B cell (primary cell): ENCODE data around the gene ZNF140. TPM values are rescaled to one million over a fixed set of nuclear protein-coding genes. Genes with fewer than 3 reads are reported as not detected.

Experiments used
- ATAC-seq: fragments of 200-7000 bp; cut with Tn5 transposase; one replicate; pipeline ENCODE4 v1.10.0; 2021; ENCODE audit warnings: low read depth, mild to moderate bottlenecking, moderate number of reproducible peaks, moderate library complexity
- CTCF ChIA-PET: fragments of 350-600 bp; sonication (Branson Sonifier 250); formaldehyde crosslinking; loops from one replicate; lab custom pipeline; 2021; ENCODE audit warnings: antibody characterized with exemption, inconsistent platforms; lab: Charles Lee
- POLR2A ChIA-PET: fragments of 350-600 bp; sonication (Branson Sonifier 250); formaldehyde crosslinking; loops from one replicate; lab custom pipeline; 2021; ENCODE audit warnings: antibody characterized with exemption; lab: Charles Lee
- DNase-seq: peaks from one replicate; pipeline ENCODE4 v3.0.0; 2013
- H2AFZ ChIP-seq: 2 replicates; pipeline ENCODE4 v1.6.1; 2012; ENCODE audit warnings: mild to moderate bottlenecking, low read depth, low read length; ENCODE audit not compliant: insufficient read depth, poor library complexity, severe bottlenecking
- H3K27ac ChIP-seq, 2 donors: 1 replicate in 1 of 2; 2 replicates in 1 of 2; pipeline ENCODE4 v1.5.1; 2012 to 2013; ENCODE audit warnings: low read length in 2 of 2, mild to moderate bottlenecking in 2 of 2, moderate library complexity in 1 of 2
- H3K27me3 ChIP-seq, 4 experiments: fragments of 200-600 bp in 1 of 4; sonication (generic) in 1 of 4; replicated peaks in 1 of 4; 1 replicate in 2 of 4; 2 replicates in 2 of 4; pipeline versions ENCODE4 v1.6.1 to v1.7.0; 2013 to 2016; ENCODE audit warnings: low read length in 3 of 4, mild to moderate bottlenecking in 2 of 4, mixed read lengths in 1 of 4, moderate library complexity in 1 of 4; ENCODE audit not compliant: insufficient read depth in 4 of 4, control insufficient read depth in 3 of 4; ENCODE audit errors: control extremely low read depth in 1 of 4
- H3K36me3 ChIP-seq, 2 experiments: replicated peaks in 1 of 2; 1 replicate in 1 of 2; 2 replicates in 1 of 2; pipeline versions ENCODE4 v1.6.1 to v1.7.1; 2013; ENCODE audit warnings: low read length in 1 of 2; ENCODE audit not compliant: insufficient read depth in 2 of 2, control insufficient read depth in 1 of 2; ENCODE audit errors: control extremely low read depth in 1 of 2, extremely low read depth in 1 of 2
- H3K4me1 ChIP-seq, 2 donors: fragments of 200-600 bp in 1 of 2; sonication (generic) in 1 of 2; 1 replicate in 1 of 2; 2 replicates in 1 of 2; pipeline versions ENCODE4 v1.5.1 to v1.6.1; 2013 to 2017; ENCODE audit warnings: low read length in 2 of 2; ENCODE audit not compliant: control insufficient read depth in 2 of 2, insufficient read depth in 2 of 2
- H3K4me2 ChIP-seq: replicated peaks from 2 replicates; pipeline ENCODE3; 2012; ENCODE audit warnings: mild to moderate bottlenecking, low read depth, low read length; ENCODE audit not compliant: poor library complexity, severe bottlenecking
- H3K4me3 ChIP-seq, 5 experiments: fragments of 200-600 bp in 1 of 5; sonication (generic) in 1 of 5; 1 replicate in 3 of 5; 2 replicates in 2 of 5; pipeline versions ENCODE4 v1.5.1 to v1.7.0; 2011 to 2016; ENCODE audit warnings: low read length in 4 of 5, mild to moderate bottlenecking in 4 of 5, low read depth in 2 of 5, control low read depth in 1 of 5, moderate library complexity in 1 of 5; ENCODE audit not compliant: insufficient read depth in 1 of 5; ENCODE audit errors: control extremely low read depth in 1 of 5, extremely low read depth in 1 of 5
- H3K79me2 ChIP-seq: fragments of 200-600 bp; sonication (generic); one replicate; pipeline ENCODE4 v1.6.0; 2016; ENCODE audit warnings: low read length; ENCODE audit not compliant: control insufficient read depth, insufficient read depth
- H3K9ac ChIP-seq: fragments of 200-600 bp; sonication (generic); 2 replicates; pipeline ENCODE4 v1.6.1; 2017; ENCODE audit warnings: mild to moderate bottlenecking, low read length, moderate library complexity
- H3K9me3 ChIP-seq, 3 donors: one replicate each; pipeline versions ENCODE4 v1.6.1 to v1.7.1; 2013; ENCODE audit warnings: low read length in 2 of 3; ENCODE audit not compliant: control insufficient read depth in 2 of 3, insufficient read depth in 1 of 3; ENCODE audit errors: control extremely low read depth in 1 of 3
- H4K20me1 ChIP-seq: 2 replicates; pipeline ENCODE4 v1.6.0; 2012; ENCODE audit warnings: mild to moderate bottlenecking, low read length; ENCODE audit not compliant: insufficient read depth, control insufficient read depth, poor library complexity, severe bottlenecking
- H3K27ac Mint-ChIP-seq: one replicate; pipeline ENCODE4 v1.8.0; 2021; ENCODE audit warnings: mixed read lengths
- H3K27me3 Mint-ChIP-seq: one replicate; pipeline ENCODE4 v1.8.0; 2021; ENCODE audit warnings: mixed read lengths
- H3K4me1 Mint-ChIP-seq: one replicate; pipeline ENCODE4 v1.8.0; 2021; ENCODE audit warnings: mixed read lengths
- H3K4me3 Mint-ChIP-seq: one replicate; pipeline ENCODE4 v1.8.0; 2021; ENCODE audit warnings: mixed read lengths
- H3K9me3 Mint-ChIP-seq: one replicate; pipeline ENCODE4 v1.8.0; 2022; ENCODE audit warnings: mixed read lengths; ENCODE audit not compliant: insufficient read depth
- EZH2 ChIP-seq: IDR thresholded peaks from 2 replicates; pipeline ENCODE4 v1.6.1; 2012; ENCODE audit warnings: borderline replicate concordance, low read depth, mild to moderate bottlenecking, moderate library complexity, low read length; ENCODE audit not compliant: insufficient read depth, poor library complexity, severe bottlenecking
- WGBS: methylation state at CpG from one replicate; pipeline ENCODE4 v1.1.5; 2013; ENCODE audit warnings: missing lambda C conversion rate; ENCODE audit not compliant: insufficient coverage; 5-methylcytosine and 5-hydroxymethylcytosine counted together
- intact Hi-C: fragments of 100-400 bp; cut with micrococcal nuclease; formaldehyde crosslinking; loops from one replicate; pipeline ENCODE4 v1.10.0; 2022
- polyA plus RNA-seq: library from polyadenylated mRNA; depleted of rRNA; stranded (reverse); fragments of >200 nt; gene quantifications from 2 replicates; pipeline ENCODE4 v1.2.3, GENCODE V29; 2012
- total RNA-seq, 2 donors: library from RNA; stranded (reverse); fragments of 120-200 nt in 1 of 2; gene quantifications; 1 replicate in 1 of 2; 2 replicates in 1 of 2; pipeline versions ENCODE4 v1.2.3 to v1.2.4, GENCODE V29; 2013 to 2022
- TF ChIP-seq, protein P1 (sequence below): fragments of 200-600 bp; IDR thresholded peaks from one replicate; pipeline ENCODE4 v1.8.0; 2022; ENCODE audit warnings: antibody characterized with exemption, mild to moderate bottlenecking

Gene ZNF140
- total and polyA plus RNA-seq, 2 donors (not counting 1 experiment from before 2014, with no cell fraction given): 11.3 to 26.8 TPM

DNA sequence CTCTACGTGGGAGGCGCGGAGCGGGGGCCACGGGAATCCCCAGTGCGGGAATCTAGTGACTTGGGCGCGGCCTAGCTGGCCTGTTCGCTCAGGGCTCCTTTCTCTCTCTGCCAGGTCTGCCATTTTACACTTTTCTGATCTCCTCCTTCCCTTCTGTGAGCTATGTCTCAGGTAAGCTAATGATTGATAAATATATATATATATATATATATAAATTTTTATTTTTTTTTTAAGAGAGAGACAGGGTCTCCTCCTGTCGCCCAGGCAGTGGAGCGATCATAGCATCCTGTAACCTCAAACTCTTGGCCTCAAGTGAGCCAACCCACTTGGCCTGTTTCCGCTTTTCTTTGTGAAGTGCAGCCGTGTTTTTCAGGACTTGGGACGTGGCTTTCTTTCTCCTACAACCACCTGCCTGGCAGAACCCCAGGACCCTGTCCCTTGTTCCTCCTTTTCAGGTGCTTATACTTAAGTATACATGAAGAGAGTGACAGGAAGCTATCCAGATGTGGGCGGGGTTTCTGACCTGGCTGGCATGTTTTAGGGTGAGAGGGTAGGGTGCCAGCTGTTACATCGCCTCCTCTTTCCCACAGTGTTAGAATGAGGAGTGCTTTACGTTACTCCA lies 547 bp downstream of the ZNF140 start:
- POLR2A ChIA-PET: interaction anchor here (0.6 to 0.8 kb wide), 4 partner anchors 23 to 250 kb away, joined by 3 to 5 read pairs (median 3); partner anchors contain the start of gene ZNF268
- peaks cover 27% of the 10 kb centered on the region for H3K9me3 Mint-ChIP-seq
- DNase-seq (peak; percentile 47), ATAC-seq (no peak)
- peaks cover 30 to 76% (median 62%) of the 10 kb centered on the region in 3 donors for H3K9me3 ChIP-seq
- H3K4me2 ChIP-seq: peak overlapping the region; percentile 81
- H3K4me3 ChIP-seq: peak overlapping the region; percentile 28 to 95 (median 84)
- H3K27ac Mint-ChIP-seq: no peak overlapping the region
- intact Hi-C loops: no loop called here
- H3K4me3 Mint-ChIP-seq: no peak overlapping the region
- H3K27me3 ChIP-seq: no peaks in the 10 kb centered on the region
- CTCF ChIA-PET: no interaction called here
- TF ChIP-seq EZH2: no peak
- TF ChIP-seq, protein P1, sequence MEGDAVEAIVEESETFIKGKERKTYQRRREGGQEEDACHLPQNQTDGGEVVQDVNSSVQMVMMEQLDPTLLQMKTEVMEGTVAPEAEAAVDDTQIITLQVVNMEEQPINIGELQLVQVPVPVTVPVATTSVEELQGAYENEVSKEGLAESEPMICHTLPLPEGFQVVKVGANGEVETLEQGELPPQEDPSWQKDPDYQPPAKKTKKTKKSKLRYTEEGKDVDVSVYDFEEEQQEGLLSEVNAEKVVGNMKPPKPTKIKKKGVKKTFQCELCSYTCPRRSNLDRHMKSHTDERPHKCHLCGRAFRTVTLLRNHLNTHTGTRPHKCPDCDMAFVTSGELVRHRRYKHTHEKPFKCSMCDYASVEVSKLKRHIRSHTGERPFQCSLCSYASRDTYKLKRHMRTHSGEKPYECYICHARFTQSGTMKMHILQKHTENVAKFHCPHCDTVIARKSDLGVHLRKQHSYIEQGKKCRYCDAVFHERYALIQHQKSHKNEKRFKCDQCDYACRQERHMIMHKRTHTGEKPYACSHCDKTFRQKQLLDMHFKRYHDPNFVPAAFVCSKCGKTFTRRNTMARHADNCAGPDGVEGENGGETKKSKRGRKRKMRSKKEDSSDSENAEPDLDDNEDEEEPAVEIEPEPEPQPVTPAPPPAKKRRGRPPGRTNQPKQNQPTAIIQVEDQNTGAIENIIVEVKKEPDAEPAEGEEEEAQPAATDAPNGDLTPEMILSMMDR: no peak
- H3K9ac ChIP-seq: peak overlapping the region; percentile 98
- H4K20me1 ChIP-seq: no peaks in the 10 kb centered on the region
- WGBS: 15% methylated on average over 10 of the region's 17 CpGs
- H3K79me2 ChIP-seq: peaks cover 12% of the 10 kb centered on the region
- H3K27ac ChIP-seq: peak overlapping the region; percentile 99
- H3K4me1 Mint-ChIP-seq: peaks cover 8% of the 10 kb centered on the region
- H2AFZ ChIP-seq: peak overlapping the region; percentile 84
- H3K27me3 Mint-ChIP-seq: no peaks in the 10 kb centered on the region
- peaks cover 12 to 15% of the 10 kb centered on the region in 2 donors for H3K4me1 ChIP-seq
- H3K36me3 ChIP-seq: peaks cover 17 to 35% of the 10 kb centered on the region in 2 experiments

DNA sequence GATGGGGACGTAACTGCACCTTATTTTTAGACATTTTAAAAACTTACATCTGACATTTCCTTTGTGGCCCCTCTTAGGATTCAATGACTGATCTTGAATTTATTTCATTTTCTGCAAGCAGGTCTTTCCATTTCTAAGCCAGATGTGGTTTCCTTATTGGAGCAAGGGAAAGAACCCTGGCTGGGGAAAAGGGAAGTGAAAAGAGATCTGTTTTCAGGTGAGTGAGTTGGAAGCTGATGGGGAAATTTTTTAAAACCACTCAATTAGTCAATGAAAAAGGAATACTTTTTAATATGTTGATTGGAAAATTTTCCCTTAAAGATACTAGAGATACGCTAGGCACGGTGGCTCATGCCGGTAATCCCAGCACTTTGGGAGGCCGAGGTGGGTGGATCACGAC lies 2.6 kb downstream of the ZNF140 start:
- Histone ChIP-seq H3K27me3 (no peaks in the 10 kb centered on the region), H3K4me1 (peaks cover 12 to 15% of the 10 kb centered on the region in 2 donors), H3K9me3 (peaks cover 31 to 75% (median 54%) of the 10 kb centered on the region in 3 donors), H3K9ac (no peak overlapping the region), H3K36me3 (peaks cover 23 to 54% of the 10 kb centered on the region in 2 experiments), H3K79me2 (peaks cover 12% of the 10 kb centered on the region), H2AFZ (no peak overlapping the region), H3K27ac (no peak overlapping the region), H4K20me1 (no peaks in the 10 kb centered on the region), H3K4me2 (no peak overlapping the region), H3K4me3 (peak overlapping the region in 1 of 5 experiments; percentile 5)
- DNase-seq (peak; percentile 18), ATAC-seq (no peak)
- H3K4me1 Mint-ChIP-seq: peaks cover 8% of the 10 kb centered on the region
- no peak overlapping the region for H3K27ac Mint-ChIP-seq
- ChIA-PET CTCF (no interaction called here), POLR2A (no interaction called here)
- H3K9me3 Mint-ChIP-seq: peaks cover 28% of the 10 kb centered on the region
- TF ChIP-seq, protein P1: no peak
- TF ChIP-seq EZH2: no peak
- no peak overlapping the region for H3K4me3 Mint-ChIP-seq
- WGBS: 100% methylated on average over 4 of the region's 6 CpGs
- intact Hi-C loops: no loop called here
- H3K27me3 Mint-ChIP-seq: no peaks in the 10 kb centered on the region
